Measurements from ENCODE around the gene IMMP2L.
"Not testable (repeated sequence)": the region's sequence is repeated elsewhere in the genome, so short reads cannot be mapped to it uniquely, and the experiment has no call there.

IMMP2L gene

DNA sequence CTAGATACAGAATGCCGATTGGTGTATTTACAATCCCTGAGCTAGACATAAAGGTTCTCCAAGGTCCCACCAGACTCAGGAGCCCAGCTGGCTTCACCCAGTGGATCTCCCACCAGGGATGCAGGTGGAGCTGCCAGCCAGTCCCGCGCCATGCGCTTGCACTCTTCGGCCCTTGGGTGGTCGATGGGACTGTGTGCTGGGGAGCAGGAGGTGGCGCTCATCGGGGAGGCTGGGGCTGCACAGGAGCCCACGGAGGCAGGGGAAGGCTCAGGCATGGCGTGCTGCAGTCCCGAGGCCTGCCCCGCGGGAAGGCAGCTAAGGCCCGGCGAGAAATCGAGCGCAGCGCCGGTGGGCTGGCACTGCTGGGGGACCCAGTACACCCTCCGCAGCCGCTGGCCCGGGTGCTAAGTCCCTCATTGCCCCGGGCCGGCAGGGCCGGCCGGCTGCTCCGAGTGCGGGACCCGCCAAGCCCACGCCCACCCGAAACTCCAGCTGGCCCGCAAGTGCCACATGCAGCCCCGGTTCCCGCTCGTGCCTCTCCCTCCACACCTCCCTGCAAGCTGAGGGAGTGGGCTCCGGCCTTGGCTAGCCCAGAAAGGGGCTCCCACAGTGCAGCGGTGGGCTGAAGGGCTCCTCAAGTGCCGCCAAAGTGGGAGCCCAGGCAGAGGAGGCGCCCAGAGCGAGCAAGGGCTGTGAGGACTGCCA lies 19.6 kb upstream of the IMMP2L start:
- not testable (repeated sequence) for H3K9ac ChIP-seq (ENCODE audit: low read length); H3K4me1 ChIP-seq (ENCODE audit: control insufficient read depth, insufficient read depth, low read length); H3K27ac ChIP-seq (ENCODE audit: low read depth, low read length)

GRCh38 chr7:111581207-111581606 lies 18.9 kb upstream of the IMMP2L start:
- not testable (repeated sequence) for H3K27ac ChIP-seq (ENCODE audit: low read depth, low read length); H3K9ac ChIP-seq (ENCODE audit: low read length); H3K36me3 ChIP-seq (ENCODE audit: control insufficient read depth, insufficient read depth, low read length); H3K4me1 ChIP-seq (ENCODE audit: control insufficient read depth, insufficient read depth, low read length); H3K27me3 ChIP-seq (ENCODE audit: control insufficient read depth, insufficient read depth, low read length); H3K4me3 ChIP-seq (ENCODE audit: low read length)

More for the DNA sequence above, 19.6 kb upstream of the IMMP2L start:
- H3K36me3 ChIP-seq (ENCODE audit: control insufficient read depth, insufficient read depth, low read length); H3K4me3 ChIP-seq (ENCODE audit: low read length); H3K27me3 ChIP-seq (ENCODE audit: control insufficient read depth, insufficient read depth, low read length): not testable (repeated sequence)

DNA sequence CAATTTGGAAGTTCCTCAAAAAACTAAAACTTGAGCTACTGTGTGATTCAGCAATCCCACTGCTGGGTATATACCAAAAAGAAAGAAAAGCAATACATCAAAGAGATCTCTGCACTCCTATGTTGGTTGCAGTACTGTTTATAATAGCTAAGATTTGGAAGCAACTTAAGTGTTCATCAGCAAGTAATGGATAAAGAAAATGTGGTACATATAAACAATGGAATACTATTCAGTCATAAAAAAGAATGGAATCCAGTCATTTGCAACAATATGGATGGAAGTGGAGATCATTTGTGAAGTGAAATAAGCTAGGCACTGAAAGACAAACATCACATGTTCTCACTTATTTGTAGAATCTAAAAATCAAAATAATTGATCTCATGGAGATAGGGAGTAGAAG lies 16.5 kb upstream of the IMMP2L start:
- Histone ChIP-seq H3K4me3 (ENCODE audit: low read length) (no peak overlapping the region), H3K27me3 (ENCODE audit: control insufficient read depth, insufficient read depth, low read length) (no peaks in the 10 kb centered on the region), H3K36me3 (ENCODE audit: control insufficient read depth, insufficient read depth, low read length) (no peaks in the 10 kb centered on the region)

GRCh38 chr7:111571720-111572119 lies 9.4 kb upstream of the IMMP2L start:
- Histone ChIP-seq H3K4me3 (ENCODE audit: low read length) (no peak overlapping the region), H3K4me1 (ENCODE audit: control insufficient read depth, insufficient read depth, low read length) (no peaks in the 10 kb centered on the region), H3K9ac (ENCODE audit: low read length) (no peak overlapping the region), H3K27ac (ENCODE audit: low read depth, low read length) (no peak overlapping the region), H3K36me3 (ENCODE audit: control insufficient read depth, insufficient read depth, low read length) (no peaks in the 10 kb centered on the region), H3K27me3 (ENCODE audit: control insufficient read depth, insufficient read depth, low read length) (no peaks in the 10 kb centered on the region)

More for the DNA sequence above, 16.5 kb upstream of the IMMP2L start:
- no peak overlapping the region for H3K27ac ChIP-seq (ENCODE audit: low read depth, low read length)
- H3K9ac ChIP-seq (ENCODE audit: low read length) = no peak overlapping the region
- H3K4me1 ChIP-seq (ENCODE audit: control insufficient read depth, insufficient read depth, low read length) = no peaks in the 10 kb centered on the region

DNA sequence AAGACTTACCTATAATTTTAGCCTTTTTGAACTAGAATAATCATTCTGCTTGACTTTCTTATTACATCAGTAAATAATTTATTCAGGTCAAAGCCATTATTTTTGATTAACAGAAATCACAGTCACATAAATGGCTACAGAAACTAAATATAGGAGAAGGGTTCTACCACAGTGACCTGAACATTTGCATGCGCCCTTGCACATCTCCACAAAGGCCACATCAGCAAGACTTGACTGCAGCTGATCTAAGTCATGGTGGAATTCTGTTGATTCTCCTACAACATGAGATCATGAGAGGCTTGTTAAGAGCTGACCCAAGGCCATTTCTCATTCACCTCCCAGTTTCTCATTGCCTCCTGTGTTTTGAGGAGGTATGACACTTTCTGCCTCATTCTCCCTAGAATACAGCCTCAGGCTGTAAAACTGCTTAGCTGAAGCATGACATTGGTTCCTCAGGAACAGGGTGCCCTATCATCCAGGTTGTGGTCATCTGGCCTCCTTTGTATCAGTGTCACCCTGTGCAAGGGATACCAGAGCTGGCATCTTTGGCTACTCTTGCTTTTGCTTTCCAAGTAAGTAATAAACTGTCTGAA lies 6.7 kb upstream of the IMMP2L start:
- Histone ChIP-seq H3K36me3 (ENCODE audit: control insufficient read depth, insufficient read depth, low read length) (no peaks in the 10 kb centered on the region), H3K4me1 (ENCODE audit: control insufficient read depth, insufficient read depth, low read length) (no peaks in the 10 kb centered on the region), H3K27me3 (ENCODE audit: control insufficient read depth, insufficient read depth, low read length) (no peaks in the 10 kb centered on the region), H3K4me3 (ENCODE audit: low read length) (no peak overlapping the region), H3K9ac (ENCODE audit: low read length) (no peak overlapping the region), H3K27ac (ENCODE audit: low read depth, low read length) (no peak overlapping the region)

DNA sequence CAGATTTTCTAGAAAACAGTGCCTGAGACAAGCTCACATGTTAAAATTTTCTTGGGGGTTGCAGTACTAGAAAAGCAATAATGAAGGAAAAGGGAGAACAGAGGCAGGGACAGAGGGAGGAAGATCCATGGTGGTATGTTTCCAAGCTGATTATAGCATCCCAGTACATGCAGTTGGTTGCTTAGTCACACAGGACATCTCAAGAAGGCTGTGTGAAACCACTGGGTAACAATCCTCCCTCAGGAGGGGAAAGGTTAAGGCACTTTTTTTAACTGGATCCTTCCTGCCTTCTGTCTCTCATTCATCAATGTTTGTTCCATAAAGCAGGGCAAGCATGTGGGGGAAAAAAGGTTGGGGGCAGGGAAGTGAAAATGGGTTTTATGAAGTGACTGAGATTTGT lies 6.1 kb upstream of the IMMP2L start:
- Histone ChIP-seq H3K27ac (ENCODE audit: low read depth, low read length) (no peak overlapping the region), H3K9ac (ENCODE audit: low read length) (no peak overlapping the region), H3K36me3 (ENCODE audit: control insufficient read depth, insufficient read depth, low read length) (no peaks in the 10 kb centered on the region), H3K4me3 (ENCODE audit: low read length) (no peak overlapping the region), H3K27me3 (ENCODE audit: control insufficient read depth, insufficient read depth, low read length) (no peaks in the 10 kb centered on the region), H3K4me1 (ENCODE audit: control insufficient read depth, insufficient read depth, low read length) (no peaks in the 10 kb centered on the region)

DNA sequence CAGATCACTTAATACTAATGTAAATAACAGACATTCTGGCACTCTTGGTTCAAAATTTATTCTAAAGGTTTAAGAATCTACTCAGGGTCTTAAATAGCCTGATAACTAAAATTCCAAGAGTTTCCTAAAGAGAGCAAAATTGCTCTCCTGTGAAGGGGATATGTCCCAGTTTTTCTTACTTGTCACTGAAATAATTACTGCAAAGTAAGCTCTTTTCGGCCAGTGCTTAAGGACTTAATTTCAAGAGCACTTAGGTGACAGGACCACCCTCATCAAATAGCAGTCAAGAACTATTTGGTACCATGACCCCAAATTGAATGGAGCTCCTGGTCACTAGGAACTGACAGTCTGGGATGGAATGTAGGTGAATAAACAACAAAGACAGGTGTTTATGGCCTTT lies 1.8 kb upstream of the IMMP2L start:
- H3K36me3 ChIP-seq (ENCODE audit: control insufficient read depth, insufficient read depth, low read length) = no peaks in the 10 kb centered on the region
- no peak overlapping the region for H3K9ac ChIP-seq (ENCODE audit: low read length)
- H3K4me1 ChIP-seq (ENCODE audit: control insufficient read depth, insufficient read depth, low read length) = peaks cover 3% of the 10 kb centered on the region
- no peak overlapping the region for H3K27ac ChIP-seq (ENCODE audit: low read depth, low read length)
- no peak overlapping the region for H3K4me3 ChIP-seq (ENCODE audit: low read length)
- no peaks in the 10 kb centered on the region for H3K27me3 ChIP-seq (ENCODE audit: control insufficient read depth, insufficient read depth, low read length)

- peak overlapping the region; percentile 85 for H3K27ac ChIP-seq (ENCODE audit: low read depth, low read length)
- H3K9ac ChIP-seq (ENCODE audit: low read length) = peak overlapping the region; percentile 82
- peaks cover 3% of the 10 kb centered on the region for H3K4me1 ChIP-seq (ENCODE audit: control insufficient read depth, insufficient read depth, low read length)
- no peaks in the 10 kb centered on the region for H3K27me3 ChIP-seq (ENCODE audit: control insufficient read depth, insufficient read depth, low read length)
- no peaks in the 10 kb centered on the region for H3K36me3 ChIP-seq (ENCODE audit: control insufficient read depth, insufficient read depth, low read length)
- H3K4me3 ChIP-seq (ENCODE audit: low read length) = peak overlapping the region; percentile 84
These were observed 713 bp downstream of the IMMP2L start for GRCh38 chr7:111561654-111561903.

DNA sequence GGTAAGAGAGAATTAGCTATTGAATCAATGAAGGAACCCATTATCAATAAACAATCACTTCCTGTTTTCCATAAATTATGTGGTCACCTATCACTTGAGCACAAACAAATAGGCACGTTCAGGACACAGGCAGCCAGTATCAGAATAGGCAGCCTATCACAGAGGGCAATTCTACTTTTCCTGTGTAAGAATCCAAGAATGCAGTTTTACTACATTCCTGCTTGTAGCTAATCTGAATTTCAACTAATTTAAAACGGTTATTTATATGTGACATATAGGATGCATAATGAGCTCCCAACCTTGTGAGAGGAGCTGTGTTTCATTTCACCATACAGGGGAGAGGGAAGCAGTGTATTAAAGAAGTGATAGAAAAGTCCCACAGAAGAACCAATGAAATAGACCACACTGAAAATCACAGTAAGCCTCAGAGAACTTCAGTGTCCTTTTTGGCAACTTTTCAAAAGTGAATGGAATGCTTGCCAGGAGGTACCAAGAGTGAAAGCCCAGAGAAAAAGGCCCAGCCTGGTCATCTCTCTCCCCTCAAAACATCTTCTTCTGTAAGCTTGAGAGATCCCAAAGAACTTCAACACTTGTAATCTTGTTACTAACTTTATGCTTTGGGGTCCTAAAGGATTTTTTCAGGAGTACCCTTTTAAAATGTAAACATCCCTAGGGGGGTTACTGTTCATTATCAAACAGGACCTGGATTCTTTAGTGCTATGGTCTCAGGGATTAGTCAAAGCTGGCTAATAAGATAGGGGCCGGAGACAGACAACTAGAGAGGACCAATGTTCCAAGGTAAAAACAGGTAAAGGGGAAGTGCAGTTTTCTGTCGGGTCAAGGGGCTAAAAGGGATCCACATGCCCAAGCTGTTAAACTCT lies 1.3 kb downstream of the IMMP2L start:
- H3K4me1 ChIP-seq (ENCODE audit: control insufficient read depth, insufficient read depth, low read length) = peaks cover 3% of the 10 kb centered on the region
- peak overlapping the region; percentile 85 for H3K27ac ChIP-seq (ENCODE audit: low read depth, low read length)
- peaks cover under 1% of the 10 kb centered on the region for H3K36me3 ChIP-seq (ENCODE audit: control insufficient read depth, insufficient read depth, low read length)
- peak overlapping the region; percentile 82 for H3K9ac ChIP-seq (ENCODE audit: low read length)
- H3K27me3 ChIP-seq (ENCODE audit: control insufficient read depth, insufficient read depth, low read length) = no peaks in the 10 kb centered on the region
- H3K4me3 ChIP-seq (ENCODE audit: low read length) = peak overlapping the region; percentile 84

- H3K9ac ChIP-seq (ENCODE audit: low read length) = no peak overlapping the region
- no peak overlapping the region for H3K4me3 ChIP-seq (ENCODE audit: low read length)
- H3K36me3 ChIP-seq (ENCODE audit: control insufficient read depth, insufficient read depth, low read length) = peaks cover 2% of the 10 kb centered on the region
- H3K27me3 ChIP-seq (ENCODE audit: control insufficient read depth, insufficient read depth, low read length) = no peaks in the 10 kb centered on the region
- H3K4me1 ChIP-seq (ENCODE audit: control insufficient read depth, insufficient read depth, low read length) = peaks cover 3% of the 10 kb centered on the region
- H3K27ac ChIP-seq (ENCODE audit: low read depth, low read length) = no peak overlapping the region
These were observed 3.3 kb downstream of the IMMP2L start for GRCh38 chr7:111558991-111559390.

DNA sequence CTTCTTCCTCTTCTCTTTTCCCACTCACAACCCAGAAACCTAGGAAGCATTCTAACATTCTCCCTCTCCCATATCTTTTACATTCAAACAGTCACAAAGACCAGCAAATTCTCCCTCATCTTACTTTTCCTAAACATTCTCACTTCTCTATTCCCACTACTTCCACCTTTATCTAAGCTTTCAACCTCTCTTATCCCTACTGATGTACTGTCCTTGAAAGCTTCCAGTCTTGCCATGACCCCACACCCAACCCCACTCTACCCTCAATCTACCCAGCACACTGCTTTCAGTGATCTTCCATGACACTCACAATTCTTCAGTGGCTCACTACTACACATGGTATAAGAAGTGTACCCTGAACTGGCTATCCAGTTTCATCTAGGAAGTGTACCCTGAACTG lies 5.3 kb downstream of the IMMP2L start:
- Histone ChIP-seq H3K27me3 (ENCODE audit: control insufficient read depth, insufficient read depth, low read length) (no peaks in the 10 kb centered on the region), H3K27ac (ENCODE audit: low read depth, low read length) (no peak overlapping the region), H3K4me1 (ENCODE audit: control insufficient read depth, insufficient read depth, low read length) (peaks cover 3% of the 10 kb centered on the region), H3K4me3 (ENCODE audit: low read length) (no peak overlapping the region), H3K36me3 (ENCODE audit: control insufficient read depth, insufficient read depth, low read length) (peaks cover 2% of the 10 kb centered on the region), H3K9ac (ENCODE audit: low read length) (no peak overlapping the region)

GRCh38 chr7:111554086-111554485 lies 8.2 kb downstream of the IMMP2L start:
- Histone ChIP-seq H3K4me3 (ENCODE audit: low read length) (no peak overlapping the region), H3K9ac (ENCODE audit: low read length) (no peak overlapping the region), H3K27me3 (ENCODE audit: control insufficient read depth, insufficient read depth, low read length) (no peaks in the 10 kb centered on the region), H3K27ac (ENCODE audit: low read depth, low read length) (no peak overlapping the region), H3K4me1 (ENCODE audit: control insufficient read depth, insufficient read depth, low read length) (no peaks in the 10 kb centered on the region), H3K36me3 (ENCODE audit: control insufficient read depth, insufficient read depth, low read length) (peaks cover 4% of the 10 kb centered on the region)

Data from rectal smooth muscle tissue (tissue), 1 donor.